ENCODE data around the gene TLR8. TPM values are rescaled to one million over a fixed set of nuclear protein-coding genes. Genes with fewer than 3 reads are reported as not detected.
"Not testable (repeated sequence)": the region's sequence is repeated elsewhere in the genome, so short reads cannot be mapped to it uniquely, and the experiment has no call there.

TLR8 gene
- total and polyA plus RNA-seq, 2 experiments from 2014 or later = not detected

- Histone ChIP-seq H3K9me3 (ENCODE audit: low read depth) (no peaks in the 10 kb centered on the region), H3K27ac (no peak overlapping the region), H3K4me3 (no peak overlapping the region), H3K36me3 (no peaks in the 10 kb centered on the region), H3K27me3 (no peaks in the 10 kb centered on the region), H3K4me1 (ENCODE audit: low read depth) (no peaks in the 10 kb centered on the region)
- no peak for DNase-seq (ENCODE audit: low read depth in 1 of 2, low spot score in 1 of 2)
- TF ChIP-seq, protein P1, sequence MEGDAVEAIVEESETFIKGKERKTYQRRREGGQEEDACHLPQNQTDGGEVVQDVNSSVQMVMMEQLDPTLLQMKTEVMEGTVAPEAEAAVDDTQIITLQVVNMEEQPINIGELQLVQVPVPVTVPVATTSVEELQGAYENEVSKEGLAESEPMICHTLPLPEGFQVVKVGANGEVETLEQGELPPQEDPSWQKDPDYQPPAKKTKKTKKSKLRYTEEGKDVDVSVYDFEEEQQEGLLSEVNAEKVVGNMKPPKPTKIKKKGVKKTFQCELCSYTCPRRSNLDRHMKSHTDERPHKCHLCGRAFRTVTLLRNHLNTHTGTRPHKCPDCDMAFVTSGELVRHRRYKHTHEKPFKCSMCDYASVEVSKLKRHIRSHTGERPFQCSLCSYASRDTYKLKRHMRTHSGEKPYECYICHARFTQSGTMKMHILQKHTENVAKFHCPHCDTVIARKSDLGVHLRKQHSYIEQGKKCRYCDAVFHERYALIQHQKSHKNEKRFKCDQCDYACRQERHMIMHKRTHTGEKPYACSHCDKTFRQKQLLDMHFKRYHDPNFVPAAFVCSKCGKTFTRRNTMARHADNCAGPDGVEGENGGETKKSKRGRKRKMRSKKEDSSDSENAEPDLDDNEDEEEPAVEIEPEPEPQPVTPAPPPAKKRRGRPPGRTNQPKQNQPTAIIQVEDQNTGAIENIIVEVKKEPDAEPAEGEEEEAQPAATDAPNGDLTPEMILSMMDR (IDR thresholded peaks at IDR 0.05; ENCODE audit: low read depth, low read length) = no peak
Measured at GRCh38 chrX:12958461-12958860, 52.0 kb downstream of the TLR8 start.

GRCh38 chrX:12961196-12961718, 54.8 kb downstream of the TLR8 start:
- DNase-seq (ENCODE audit: low read depth in 1 of 2, low spot score in 1 of 2) = no peak
- Histone ChIP-seq H3K27me3 (no peaks in the 10 kb centered on the region), H3K36me3 (no peaks in the 10 kb centered on the region), H3K4me3 (no peak overlapping the region), H3K9me3 (ENCODE audit: low read depth) (no peaks in the 10 kb centered on the region), H3K27ac (no peak overlapping the region), H3K4me1 (ENCODE audit: low read depth) (no peaks in the 10 kb centered on the region)
- TF ChIP-seq, protein P1 (IDR thresholded peaks at IDR 0.05; ENCODE audit: low read depth, low read length) = no peak

- TF ChIP-seq, protein P1 (IDR thresholded peaks at IDR 0.05; ENCODE audit: low read depth, low read length) = no peak
- Histone ChIP-seq H3K9me3 (ENCODE audit: low read depth) (no peaks in the 10 kb centered on the region), H3K4me1 (ENCODE audit: low read depth) (no peaks in the 10 kb centered on the region), H3K36me3 (no peaks in the 10 kb centered on the region), H3K4me3 (no peak overlapping the region), H3K27me3 (no peaks in the 10 kb centered on the region), H3K27ac (no peak overlapping the region)
- DNase-seq (ENCODE audit: low read depth in 1 of 2, low spot score in 1 of 2) = no peak
Measured at GRCh38 chrX:12962041-12962504, 55.7 kb downstream of the TLR8 start.

- not testable (repeated sequence) for H3K4me1 ChIP-seq (ENCODE audit: low read depth); H3K4me3 ChIP-seq; H3K9me3 ChIP-seq (ENCODE audit: low read depth); H3K27me3 ChIP-seq; H3K27ac ChIP-seq; H3K36me3 ChIP-seq; DNase-seq (ENCODE audit: low read depth in 1 of 2, low spot score in 1 of 2)
Measured at GRCh38 chrX:12963210-12963850, 56.9 kb downstream of the TLR8 start.

DNA sequence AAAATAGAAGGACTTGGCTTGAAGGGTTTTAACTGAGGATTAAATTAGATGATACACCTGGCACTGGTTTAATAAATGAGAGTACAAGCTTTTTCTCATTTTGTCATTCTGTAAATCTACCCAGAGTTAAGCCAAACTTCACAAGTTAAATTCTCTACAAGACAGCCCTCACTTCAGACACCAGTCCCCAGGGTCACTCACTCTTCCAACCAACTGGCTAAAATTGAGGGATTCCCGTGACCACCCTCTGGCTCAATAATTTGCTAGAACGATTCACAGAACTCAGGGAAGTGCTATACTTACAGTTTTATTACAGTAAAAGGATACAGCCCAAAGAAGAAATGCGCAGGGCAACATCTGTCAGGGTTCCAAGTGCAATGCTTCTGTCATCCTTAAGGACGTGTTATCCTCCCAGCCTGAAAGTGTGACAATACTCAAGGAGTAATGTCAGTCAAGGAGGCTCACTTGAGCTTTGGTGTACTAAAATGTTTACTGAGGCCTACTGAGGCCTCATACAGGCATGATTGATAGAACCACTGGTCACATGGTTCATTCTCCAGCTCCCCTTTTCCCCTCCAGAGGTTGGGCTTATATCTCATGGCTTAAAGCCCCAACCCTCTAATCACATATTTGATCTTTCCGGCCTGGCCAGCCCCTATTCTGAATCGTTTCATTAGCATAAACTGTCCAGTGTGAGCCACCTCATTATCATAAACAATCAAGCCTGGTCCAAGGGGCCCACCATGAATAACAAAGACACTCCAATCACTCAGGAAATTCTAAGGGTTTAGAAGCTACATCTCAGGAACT, 58.9 kb downstream of the TLR8 start:
- no peak overlapping the region for H3K27ac ChIP-seq
- DNase-seq (ENCODE audit: low read depth in 1 of 2, low spot score in 1 of 2) = no peak
- no peaks in the 10 kb centered on the region for H3K9me3 ChIP-seq (ENCODE audit: low read depth)
- no peaks in the 10 kb centered on the region for H3K4me1 ChIP-seq (ENCODE audit: low read depth)
- TF ChIP-seq, protein P1 (IDR thresholded peaks at IDR 0.05; ENCODE audit: low read depth, low read length) = no peak
- no peaks in the 10 kb centered on the region for H3K27me3 ChIP-seq
- H3K4me3 ChIP-seq = no peak overlapping the region
- no peaks in the 10 kb centered on the region for H3K36me3 ChIP-seq

- no peaks in the 10 kb centered on the region for H3K27me3 ChIP-seq
- H3K4me3 ChIP-seq = no peak overlapping the region
- no peaks in the 10 kb centered on the region for H3K9me3 ChIP-seq (ENCODE audit: low read depth)
- no peaks in the 10 kb centered on the region for H3K4me1 ChIP-seq (ENCODE audit: low read depth)
- DNase-seq (ENCODE audit: low read depth in 1 of 2, low spot score in 1 of 2) = no peak
- H3K36me3 ChIP-seq = no peaks in the 10 kb centered on the region
- TF ChIP-seq, protein P1 (IDR thresholded peaks at IDR 0.05; ENCODE audit: low read depth, low read length) = no peak
- H3K27ac ChIP-seq = no peak overlapping the region
Measured at GRCh38 chrX:12966151-12966550, 59.7 kb downstream of the TLR8 start.

All from cardiac muscle cell (in vitro differentiated cells and primary cell).